HG03558 (cell line): ENCODE measurements around the gene ST6GAL2.

ENCODE experiments used
- ATAC-seq: cut with Tn5 transposase; IDR thresholded peaks from one replicate; pipeline ENCODE4 v1.9.1; 2021; ENCODE audit warnings: moderate number of reproducible peaks; ENCODE audit not compliant: unreplicated experiment; ENCODE audit errors: extremely low read depth

ST6GAL2 gene, protein sequence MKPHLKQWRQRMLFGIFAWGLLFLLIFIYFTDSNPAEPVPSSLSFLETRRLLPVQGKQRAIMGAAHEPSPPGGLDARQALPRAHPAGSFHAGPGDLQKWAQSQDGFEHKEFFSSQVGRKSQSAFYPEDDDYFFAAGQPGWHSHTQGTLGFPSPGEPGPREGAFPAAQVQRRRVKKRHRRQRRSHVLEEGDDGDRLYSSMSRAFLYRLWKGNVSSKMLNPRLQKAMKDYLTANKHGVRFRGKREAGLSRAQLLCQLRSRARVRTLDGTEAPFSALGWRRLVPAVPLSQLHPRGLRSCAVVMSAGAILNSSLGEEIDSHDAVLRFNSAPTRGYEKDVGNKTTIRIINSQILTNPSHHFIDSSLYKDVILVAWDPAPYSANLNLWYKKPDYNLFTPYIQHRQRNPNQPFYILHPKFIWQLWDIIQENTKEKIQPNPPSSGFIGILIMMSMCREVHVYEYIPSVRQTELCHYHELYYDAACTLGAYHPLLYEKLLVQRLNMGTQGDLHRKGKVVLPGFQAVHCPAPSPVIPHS

DNA sequence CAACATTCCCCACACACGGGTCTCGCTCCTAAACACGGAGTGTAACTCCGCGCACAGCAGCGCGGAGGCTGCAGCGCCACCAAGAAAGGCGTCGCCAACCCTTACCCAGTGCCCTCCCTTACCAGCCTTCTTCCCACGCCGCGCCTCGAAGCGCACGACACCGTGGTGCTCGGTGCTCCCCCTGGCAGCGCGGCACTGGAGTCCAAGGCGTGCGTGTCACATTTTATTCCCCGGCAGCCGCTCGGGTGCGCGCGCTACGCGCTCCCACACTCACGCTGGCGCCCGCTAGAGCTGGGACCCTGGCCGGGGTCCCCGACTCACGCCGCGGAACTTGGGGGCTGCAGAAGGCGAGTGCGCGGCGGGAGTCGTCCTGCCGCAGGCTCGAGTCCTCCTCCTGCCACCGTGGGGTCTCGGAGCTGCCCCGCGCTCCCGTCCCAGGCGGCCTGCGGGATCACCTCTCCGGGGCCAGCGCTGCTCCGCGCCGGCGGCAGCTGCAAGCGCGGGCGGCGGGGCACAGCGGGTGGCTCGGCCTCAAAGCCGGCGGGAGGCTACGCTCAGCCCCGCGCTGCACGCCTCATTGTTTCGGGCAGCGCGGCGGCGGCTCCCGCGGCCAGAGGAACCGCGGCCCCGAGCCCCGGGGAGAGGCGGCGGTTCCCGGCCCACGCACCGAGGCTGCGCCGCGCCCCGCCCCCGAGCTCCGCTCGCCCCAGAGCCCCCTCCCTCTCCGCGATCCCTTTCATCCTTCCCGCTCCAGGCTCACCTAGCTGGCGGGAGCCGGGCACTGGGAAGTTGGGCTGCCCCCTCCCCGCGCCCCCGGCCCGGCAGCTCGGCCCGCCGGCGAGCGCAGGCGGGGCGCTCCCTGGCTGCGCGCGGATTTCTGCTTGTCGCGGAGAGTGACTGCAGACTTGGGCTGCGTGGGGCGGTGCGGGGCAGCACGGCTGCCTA lies at the start of gene ST6GAL2:
TSS of gene ST6GAL2 (minus strand) at position 197 of the 945 bp plus-strand sequence. CDS start 42,190 bp downstream, outside the sequence.
- no peak for ATAC-seq

DNA sequence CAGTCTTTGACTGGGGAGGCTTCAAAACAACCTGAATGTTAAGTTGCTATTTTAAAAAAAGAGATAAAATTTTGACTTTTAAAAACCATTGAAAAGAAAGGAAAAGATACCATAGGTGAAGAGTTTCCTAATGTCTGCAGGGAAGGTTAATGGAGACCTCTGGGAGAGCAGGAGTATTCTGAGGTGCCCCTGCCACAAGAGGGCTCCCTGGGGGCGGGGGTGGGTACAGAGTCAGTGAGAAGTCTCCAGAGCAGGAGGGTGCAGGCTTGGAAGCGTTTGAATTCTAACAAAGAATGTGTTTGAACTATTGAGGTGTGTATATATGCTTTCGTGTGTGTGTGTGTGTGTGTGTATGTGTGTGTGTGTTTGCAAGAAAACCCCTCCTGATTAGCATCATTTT lies 46.7 kb upstream of the ST6GAL2 start:
- ATAC-seq = no peak

GRCh38 chr2:106931717-106932335 lies 45.9 kb upstream of the ST6GAL2 start:
- no peak for ATAC-seq

DNA sequence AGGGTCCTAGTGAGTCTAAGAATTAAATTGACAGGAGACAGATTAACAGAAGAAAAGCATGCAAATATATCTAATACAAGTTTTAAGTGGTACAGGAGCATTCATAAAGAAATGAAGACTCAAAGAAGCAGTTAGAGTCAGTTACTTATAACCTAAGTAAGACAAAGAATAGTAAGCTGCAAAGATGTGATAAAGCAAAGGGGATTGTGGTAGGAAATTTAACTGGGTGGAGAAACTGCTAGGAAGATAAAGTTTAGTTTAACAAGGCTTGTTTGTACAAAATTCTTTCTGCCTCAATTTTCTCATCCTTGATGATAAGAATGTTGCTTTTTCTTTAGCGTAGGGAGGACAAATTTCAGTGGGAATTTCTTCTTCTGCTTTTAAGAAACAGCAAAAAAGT lies 35.5 kb upstream of the ST6GAL2 start:
- ATAC-seq = no peak

DNA sequence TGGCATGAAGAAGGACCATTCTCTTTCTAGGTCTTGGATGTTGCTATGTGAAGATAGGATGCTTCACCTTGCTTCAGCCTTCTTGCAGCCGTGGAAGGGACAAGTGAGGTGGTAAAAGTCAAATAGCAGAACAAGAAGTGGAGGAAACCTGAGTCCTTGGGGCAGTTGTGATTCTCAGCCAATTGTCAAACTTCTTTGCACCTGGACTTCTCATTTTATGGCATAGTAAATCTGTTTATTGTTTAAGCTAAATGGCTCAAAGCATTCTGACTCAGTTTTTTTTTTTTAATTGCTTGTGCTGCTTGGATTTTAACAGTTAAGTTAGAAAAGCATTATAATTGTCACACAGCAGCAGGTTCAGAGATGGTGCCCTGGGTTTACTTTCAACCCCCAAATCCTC lies 33.0 kb upstream of the ST6GAL2 start:
- ATAC-seq = no peak

GRCh38 chr2:106904242-106904641 lies 18.3 kb upstream of the ST6GAL2 start:
- no peak for ATAC-seq

- ATAC-seq = no peak
Observed at GRCh38 chr2:106899786-106900530, 14.0 kb upstream of the ST6GAL2 start.

GRCh38 chr2:106894545-106894944 lies 8.6 kb upstream of the ST6GAL2 start:
- ATAC-seq = no peak

DNA sequence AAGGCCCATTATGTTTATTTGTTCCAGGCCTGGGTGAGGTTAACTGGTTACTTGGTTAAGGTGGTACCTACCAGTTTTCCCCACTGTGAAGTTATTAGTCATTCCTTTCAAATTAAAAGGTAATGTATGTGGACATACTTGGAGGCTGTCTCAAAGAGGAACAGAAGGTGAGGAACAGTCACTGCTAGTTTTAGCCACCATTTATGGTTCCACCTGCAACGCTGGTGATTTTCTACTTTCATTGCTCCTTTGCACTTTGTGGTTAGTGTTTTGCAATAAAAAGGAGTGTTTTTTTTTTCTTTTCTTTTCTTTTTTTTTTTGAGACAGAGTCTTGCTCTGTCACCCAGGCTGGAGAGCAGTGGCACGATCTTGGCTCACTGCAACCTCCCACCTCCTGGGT lies 6.1 kb upstream of the ST6GAL2 start:
- ATAC-seq = no peak

- ATAC-seq = no peak
Observed at GRCh38 chr2:106890606-106891005, 4.6 kb upstream of the ST6GAL2 start.

DNA sequence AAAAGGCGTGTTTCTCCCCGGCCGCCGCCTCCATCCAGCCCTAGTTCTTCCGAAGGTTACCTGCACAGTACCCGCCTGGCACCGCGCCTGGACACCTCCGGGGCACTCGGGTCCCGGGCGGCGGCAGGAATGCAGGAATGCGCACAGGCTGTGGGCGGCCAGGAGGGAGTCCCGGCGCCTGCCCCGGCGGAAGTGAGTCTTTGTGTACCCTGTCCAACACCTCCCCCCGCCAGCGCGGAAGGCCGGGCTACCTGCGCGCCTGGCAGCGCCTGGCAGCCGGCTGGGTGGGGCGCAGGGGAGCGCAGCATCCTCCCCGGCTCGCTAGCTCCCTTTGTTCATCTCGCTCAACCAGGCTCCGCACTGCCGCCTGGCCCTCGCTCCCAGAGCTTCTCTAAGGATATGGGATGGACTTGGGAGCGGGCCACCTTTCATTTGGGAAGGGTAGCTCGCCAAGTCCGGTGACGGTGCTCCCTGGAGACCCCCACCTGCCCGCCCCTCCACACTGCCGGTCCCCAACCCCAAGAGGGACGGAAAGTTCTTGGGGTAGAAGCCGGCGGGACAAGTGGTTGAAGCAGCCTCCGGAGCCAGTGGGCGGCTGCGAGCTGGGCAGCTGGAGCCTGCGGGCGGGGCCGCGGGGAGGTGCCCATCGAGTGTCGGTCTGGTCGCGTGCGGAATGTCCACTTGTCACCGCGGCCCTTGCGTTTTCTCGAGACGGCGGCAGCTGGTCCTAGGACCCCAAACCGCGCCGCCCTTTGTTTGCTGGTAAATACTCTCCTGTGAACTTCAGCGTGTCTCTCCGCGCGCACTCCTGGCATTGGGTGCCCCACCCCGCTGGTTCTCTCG lies 1.2 kb upstream of the ST6GAL2 start:
- no peak for ATAC-seq

- no peak for ATAC-seq
Observed at GRCh38 chr2:106885329-106885728, 638 bp downstream of the ST6GAL2 start.

DNA sequence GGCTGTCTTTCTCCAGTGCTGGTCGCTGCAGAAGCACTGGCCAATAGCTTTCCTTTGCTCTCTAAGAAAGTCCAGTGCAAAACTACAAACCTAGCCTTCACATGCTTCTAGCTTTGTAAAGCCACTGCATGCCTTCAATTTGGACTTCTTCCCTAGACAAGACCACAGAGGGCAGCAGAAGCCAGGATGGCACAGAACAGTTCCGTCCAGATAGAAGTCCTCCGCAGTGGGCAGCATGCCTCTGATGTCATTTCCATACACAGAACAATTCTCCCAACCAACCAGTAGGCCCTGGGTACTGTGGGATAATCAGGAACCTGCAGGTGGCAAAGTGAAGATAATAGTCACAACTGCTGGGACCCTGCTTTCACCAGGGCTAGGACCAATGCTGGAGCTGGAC lies 3.3 kb downstream of the ST6GAL2 start:
- ATAC-seq = no peak

DNA sequence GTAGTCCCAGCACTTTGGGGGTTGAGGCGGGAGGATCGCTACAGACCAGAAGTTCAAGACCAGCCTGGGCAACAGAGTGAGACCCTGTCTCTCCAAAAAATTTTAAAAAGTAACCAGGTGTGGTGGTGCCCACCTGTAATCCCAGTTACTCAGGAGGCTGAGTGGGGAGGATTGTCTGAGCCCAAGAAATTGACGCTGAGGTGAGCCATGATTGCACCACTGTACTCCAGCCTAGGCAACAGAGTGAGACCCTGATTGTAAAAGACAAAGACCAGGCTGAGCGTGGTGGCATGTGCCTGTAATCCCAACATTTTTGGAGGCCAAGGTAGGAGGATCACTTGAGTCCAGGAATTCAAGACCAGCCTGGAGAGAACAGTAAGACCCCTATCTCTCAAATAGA lies 7.8 kb downstream of the ST6GAL2 start:
- no peak for ATAC-seq

GRCh38 chr2:106876699-106877098 lies 9.3 kb downstream of the ST6GAL2 start:
- ATAC-seq = no peak

DNA sequence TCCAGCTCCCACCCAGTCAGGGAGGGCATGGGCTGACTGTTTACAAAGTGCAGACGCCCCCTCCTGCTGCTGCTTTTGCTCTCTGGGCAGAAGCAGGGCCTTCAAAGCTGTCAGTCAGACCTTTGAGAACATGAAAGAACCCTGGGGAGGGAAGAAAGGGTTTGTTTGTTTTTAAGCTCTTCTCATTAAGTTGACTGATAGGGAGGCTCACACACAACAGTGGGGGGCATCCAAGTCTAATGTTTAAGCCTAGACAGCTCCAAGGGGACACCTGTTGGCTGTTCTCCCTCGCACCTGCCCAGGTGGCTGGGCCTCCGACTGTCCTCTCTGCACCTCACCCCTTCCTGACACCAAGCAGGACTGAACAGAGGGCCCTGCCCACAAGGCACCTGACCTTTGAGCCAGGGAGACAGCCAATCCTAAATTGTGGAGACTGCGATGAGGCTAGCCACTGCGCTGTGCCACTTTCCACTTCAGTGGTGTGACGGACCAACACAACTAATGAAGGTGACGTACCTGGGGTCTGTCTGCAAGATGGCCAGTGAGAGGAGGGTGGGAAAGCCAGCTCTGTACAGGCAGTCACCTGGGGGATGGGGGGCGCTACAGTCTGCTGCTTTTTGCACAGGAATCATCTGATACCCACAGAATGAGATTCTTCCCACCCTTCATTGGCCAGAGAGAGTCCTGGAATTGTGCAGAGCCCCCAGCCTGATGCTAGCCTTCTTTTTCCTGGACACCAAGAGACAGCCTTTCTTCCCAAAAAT lies 16.3 kb downstream of the ST6GAL2 start:
- no peak for ATAC-seq

- ATAC-seq = no peak
Observed at GRCh38 chr2:106868275-106868674, 17.7 kb downstream of the ST6GAL2 start.
